Measurements from ENCODE around the gene NRP1.

Gene NRP1

GRCh38 chr10:33286157-33286934 is 48.1 kb downstream of the NRP1 start:
- no peak for DNase-seq (ENCODE audit: low spot score)
- TF ChIP-seq CTCF (IDR thresholded peaks at IDR 0.05): no peak
- Histone ChIP-seq H3K27ac (peak overlapping the region; percentile 53 to 87), H3K4me3 (no peak overlapping the region)

- no peak for TF ChIP-seq CTCF (IDR thresholded peaks at IDR 0.05)
- no peak for DNase-seq (ENCODE audit: low spot score)
- Histone ChIP-seq H3K27ac (peak overlapping the region; percentile 41 to 87), H3K4me3 (no peak overlapping the region)
These were observed 49.5 kb downstream of the NRP1 start for GRCh38 chr10:33284945-33285344.

GRCh38 chr10:33279811-33280602 is 54.5 kb downstream of the NRP1 start:
- no peak overlapping the region for H3K4me3 ChIP-seq
- H3K27ac ChIP-seq: peak overlapping the region in 1 of 2 donors; percentile 58
- no peak for TF ChIP-seq CTCF (IDR thresholded peaks at IDR 0.05)
- DNase-seq (ENCODE audit: low spot score): no peak

- no peak for TF ChIP-seq CTCF (IDR thresholded peaks at IDR 0.05)
- Histone ChIP-seq H3K27ac (peak overlapping the region in 1 of 2 donors; percentile 58), H3K4me3 (no peak overlapping the region)
- no peak for DNase-seq (ENCODE audit: low spot score)
These were observed 55.2 kb downstream of the NRP1 start for GRCh38 chr10:33279276-33279675.

- no peak overlapping the region for H3K27ac ChIP-seq
- no peak overlapping the region for H3K4me3 ChIP-seq
- DNase-seq (ENCODE audit: low spot score): no peak
- no peak for TF ChIP-seq CTCF (IDR thresholded peaks at IDR 0.05)
These were observed 56.3 kb downstream of the NRP1 start for GRCh38 chr10:33278198-33278597.

GRCh38 chr10:33277135-33277536 is 57.3 kb downstream of the NRP1 start:
- Histone ChIP-seq H3K27ac (peak overlapping the region; percentile 56 to 75), H3K4me3 (no peak overlapping the region)
- TF ChIP-seq CTCF (IDR thresholded peaks at IDR 0.05): no peak
- DNase-seq (ENCODE audit: low spot score): no peak
